AG04449 (cell line): ENCODE measurements around the gene UBE2M.

Experiments
- CTCF ChIA-PET: fragments of 350-600 bp; formaldehyde crosslinking; extraction: SDS; loops from one replicate; lab custom pipeline; 2021; ENCODE audit warnings: antibody characterized with exemption; lab: Yijun Ruan, JAX
- POLR2A ChIA-PET: fragments of 400-600, 350-600 bp; formaldehyde crosslinking; extraction: SDS; loops from one replicate; lab custom pipeline; 2020; ENCODE audit warnings: antibody characterized with exemption, inconsistent platforms; lab: Yijun Ruan, JAX
- DNase-seq: peaks from one replicate; pipeline ENCODE4 v3.0.0-alpha.2; 2010; ENCODE audit warnings: low read depth, low spot score
- H3K4me3 ChIP-seq: 2 replicates; pipeline ENCODE4 v1.5.1; 2011; ENCODE audit warnings: low read depth, mild to moderate bottlenecking, control low read depth, low read length
- CTCF ChIP-seq: IDR thresholded peaks from one replicate; pipeline ENCODE4 v1.5.1; 2011; ENCODE audit warnings: mild to moderate bottlenecking, moderate library complexity, low read length, control low read depth, inconsistent platforms; ENCODE audit not compliant: insufficient read depth; ENCODE audit errors: missing control alignments

The UBE2M gene

GRCh38 chr19:58538257-58539168, 19.9 kb downstream of the UBE2M start:
- ChIA-PET POLR2A (no interaction called here), CTCF (interaction anchor here (1.0 kb wide), 2 partner anchors 17 to 19 kb away, joined by 3 read pairs; no protein-coding TSS in a partner anchor)
- peak overlapping the region; percentile 15; the same call in 1 of the 2 replicates for H3K4me3 ChIP-seq
- TF ChIP-seq CTCF = no peak
- DNase-seq = no peak

GRCh38 chr19:58536852-58537798, 21.3 kb downstream of the UBE2M start:
- no peak overlapping the region for H3K4me3 ChIP-seq
- CTCF ChIA-PET = interaction anchor here (1.0 kb wide), 2 partner anchors 16 to 18 kb away, joined by 3 read pairs; no protein-coding TSS in a partner anchor
- no peak for DNase-seq
- no peak for TF ChIP-seq CTCF
- POLR2A ChIA-PET = interaction anchor here (0.6 kb wide), 1 partner anchor 16 kb away, joined by 4 read pairs; no protein-coding TSS in a partner anchor

GRCh38 chr19:58535857-58536256, 22.6 kb downstream of the UBE2M start:
- CTCF ChIA-PET = interaction anchor here (5.1 kb wide), 1 partner anchor 16 kb away, joined by 36 read pairs; the partner anchor contains the start of gene ZBTB45
- no peak for DNase-seq
- POLR2A ChIA-PET = interaction anchor here (1.5 kb wide), 1 partner anchor 16 kb away, joined by 4 read pairs; the partner anchor contains the start of gene ZBTB45
- H3K4me3 ChIP-seq = no peak overlapping the region
- no peak for TF ChIP-seq CTCF

GRCh38 chr19:58531034-58531840, 27.2 kb downstream of the UBE2M start:
- ChIA-PET CTCF (interaction anchor here (5.1 kb wide), 1 partner anchor 12 kb away, joined by 36 read pairs; the partner anchor contains the start of gene ZBTB45), POLR2A (interaction anchor here (1.6 kb wide), 1 partner anchor 13 kb away, joined by 4 read pairs; the partner anchor contains the start of gene TRIM28)
- no peak for DNase-seq
- TF ChIP-seq CTCF = no peak
- no peak overlapping the region for H3K4me3 ChIP-seq

- no peak overlapping the region for H3K4me3 ChIP-seq
- TF ChIP-seq CTCF = no peak
- CTCF ChIA-PET = interaction anchor here (2.6 kb wide), 1 partner anchor 10 kb away, joined by 17 read pairs; the partner anchor contains the start of gene ZBTB45
- POLR2A ChIA-PET = interaction anchor here (0.6 kb wide), 1 partner anchor 16 kb away, joined by 3 read pairs; no protein-coding TSS in a partner anchor
- DNase-seq = no peak
These were observed 29.0 kb downstream of the UBE2M start for GRCh38 chr19:58529405-58529804.
